H54 (cell line): ENCODE data around the gene UTF1.
A peak's percentile ranks its signal among the peaks of the same experiment; 100 is the strongest.

Experiments
- DNase-seq: peaks from one replicate; pipeline ENCODE4 v3.0.0; 2011; ENCODE audit warnings: low spot score, mixed read lengths; ENCODE audit not compliant: insufficient read length
- FAIRE-seq: peaks from 3 replicates; lab custom pipeline; 2011; peaks lifted over from hg19 to GRCh38; lab: Jason Lieb, UNC
- POLR2A ChIP-seq: IDR thresholded peaks from 2 replicates; pipeline ENCODE4 v1.6.1; 2011; ENCODE audit warnings: low read depth, mild to moderate bottlenecking, low read length

UTF1 gene

DNA sequence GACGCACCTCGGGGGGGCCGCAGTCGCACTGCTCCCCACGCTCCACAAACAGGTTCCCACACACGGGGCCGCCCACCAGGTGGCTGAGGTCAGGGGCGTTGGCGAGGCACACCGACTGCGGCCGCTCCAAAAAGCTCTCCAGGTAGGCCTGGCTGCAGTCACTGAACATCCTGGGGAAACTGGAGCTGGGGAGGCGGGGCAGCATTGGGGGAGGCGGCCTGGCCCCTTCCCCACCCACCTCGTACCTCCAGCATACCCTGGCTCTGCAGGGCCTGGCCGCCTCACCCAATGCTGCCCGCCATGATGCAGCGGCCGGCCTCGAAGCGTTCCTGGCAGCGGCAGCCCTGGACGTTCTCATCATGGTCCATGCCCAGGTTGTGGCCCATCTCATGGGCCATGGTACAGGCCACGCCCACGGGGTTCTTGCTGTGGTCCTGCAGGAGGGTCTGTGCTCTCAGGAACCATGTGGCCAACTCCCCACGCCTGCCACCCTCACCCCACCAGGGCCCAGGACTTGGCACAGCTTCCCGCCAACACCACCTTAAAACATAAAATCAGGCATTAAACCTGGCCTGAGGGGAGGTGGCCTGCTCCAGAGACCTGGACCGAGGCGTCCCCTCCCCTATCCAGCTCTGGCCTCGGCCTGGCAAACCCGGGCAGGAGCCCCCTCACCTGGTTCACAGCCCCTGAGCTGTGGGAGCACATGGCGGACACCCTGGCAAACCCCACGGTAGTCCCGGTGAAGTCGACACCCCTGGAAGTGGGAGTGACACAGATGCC, 41.7 kb downstream of the UTF1 start:
- no peak for FAIRE-seq
- DNase-seq: no peak
- no peak for TF ChIP-seq POLR2A

DNA sequence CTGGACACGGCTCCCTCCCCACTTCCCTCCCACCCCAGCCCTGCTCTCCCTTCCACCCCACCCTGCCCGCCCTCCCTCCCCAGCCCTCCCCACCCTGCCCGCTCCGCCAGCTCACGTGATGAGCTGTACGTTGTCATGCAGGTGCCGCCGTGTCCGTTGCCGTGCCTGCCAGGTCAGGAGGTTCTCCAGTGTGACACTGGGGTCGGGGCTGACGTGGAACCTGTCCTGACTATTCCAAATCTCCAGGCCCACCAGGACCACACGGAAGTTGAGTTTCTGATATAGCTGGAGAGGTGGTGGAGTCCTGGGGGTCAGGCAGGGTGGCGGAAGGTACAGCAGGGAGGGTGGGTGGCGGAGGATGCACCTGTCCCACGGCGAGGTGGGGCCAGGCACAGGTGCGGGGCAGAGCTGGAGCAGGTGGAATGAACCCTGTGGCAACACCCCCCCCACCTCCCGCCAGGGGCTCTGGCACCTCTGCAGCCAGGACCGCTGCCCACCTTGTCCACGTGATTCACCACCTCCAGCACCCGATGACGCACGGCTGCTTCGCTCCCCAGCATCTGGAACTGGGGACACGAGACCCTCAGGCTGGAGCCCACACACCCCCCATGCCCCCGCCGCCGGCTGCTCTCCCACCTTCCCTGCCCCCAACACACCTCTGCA, 42.4 kb downstream of the UTF1 start:
- FAIRE-seq (no peak), DNase-seq (no peak)

DNA sequence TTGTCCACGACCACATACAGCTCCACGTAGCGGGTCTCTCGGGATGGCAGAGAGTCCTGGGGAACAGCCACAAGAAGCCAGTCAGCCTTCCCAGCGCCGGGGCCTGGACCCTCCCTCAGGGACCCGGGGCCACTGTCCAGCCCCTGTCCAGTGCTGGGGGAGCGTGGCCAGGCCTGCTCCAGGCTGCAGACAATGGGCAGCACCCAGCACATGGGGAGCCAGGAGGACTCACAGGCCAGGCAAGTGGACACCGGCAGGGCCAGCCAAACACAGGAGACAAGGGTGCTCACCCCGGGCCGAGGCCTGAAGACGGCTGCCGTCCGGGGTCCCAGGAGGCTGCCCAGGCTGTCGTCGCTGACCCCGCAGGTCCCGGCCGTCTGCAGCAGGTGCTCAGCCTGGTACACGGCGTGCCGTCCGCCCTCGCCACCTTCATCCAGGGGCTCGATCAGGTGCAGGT, 43.0 kb downstream of the UTF1 start:
- DNase-seq (no peak), FAIRE-seq (no peak)
- TF ChIP-seq POLR2A: no peak

More for the DNA sequence above, 42.4 kb downstream of the UTF1 start:
- TF ChIP-seq POLR2A: no peak

DNA sequence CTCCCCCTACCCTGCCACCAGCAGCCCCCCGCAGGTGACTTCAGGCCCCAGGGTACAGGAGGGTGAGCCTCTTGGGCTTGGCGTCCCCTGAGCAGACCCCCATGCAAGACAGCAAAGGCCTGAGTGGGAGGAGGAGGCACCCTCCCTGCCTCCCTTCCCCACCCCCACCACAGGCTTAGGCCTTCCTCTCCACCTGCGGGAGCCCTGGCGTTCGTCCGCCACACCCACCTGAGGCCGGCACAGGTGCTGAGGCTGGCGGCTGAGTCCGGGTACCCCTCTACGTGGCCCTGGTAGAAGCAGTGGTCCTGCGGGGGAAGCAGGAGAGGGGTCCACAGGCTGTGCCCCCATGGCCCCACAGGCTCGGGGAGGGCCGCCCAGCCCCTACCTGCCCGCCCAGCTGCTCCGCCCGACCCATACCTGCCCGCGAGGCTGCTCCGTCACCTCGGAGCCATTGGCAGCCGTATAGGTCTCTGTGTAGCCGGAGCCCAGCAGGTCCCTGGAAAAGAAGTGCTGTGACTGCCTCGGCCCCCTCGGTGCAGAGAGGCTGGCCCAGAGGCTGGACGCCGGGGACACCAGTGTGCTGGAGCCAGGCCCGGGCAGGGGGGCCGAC, 43.6 kb downstream of the UTF1 start:
- no peak for TF ChIP-seq POLR2A
- FAIRE-seq: no peak
- no peak for DNase-seq

DNA sequence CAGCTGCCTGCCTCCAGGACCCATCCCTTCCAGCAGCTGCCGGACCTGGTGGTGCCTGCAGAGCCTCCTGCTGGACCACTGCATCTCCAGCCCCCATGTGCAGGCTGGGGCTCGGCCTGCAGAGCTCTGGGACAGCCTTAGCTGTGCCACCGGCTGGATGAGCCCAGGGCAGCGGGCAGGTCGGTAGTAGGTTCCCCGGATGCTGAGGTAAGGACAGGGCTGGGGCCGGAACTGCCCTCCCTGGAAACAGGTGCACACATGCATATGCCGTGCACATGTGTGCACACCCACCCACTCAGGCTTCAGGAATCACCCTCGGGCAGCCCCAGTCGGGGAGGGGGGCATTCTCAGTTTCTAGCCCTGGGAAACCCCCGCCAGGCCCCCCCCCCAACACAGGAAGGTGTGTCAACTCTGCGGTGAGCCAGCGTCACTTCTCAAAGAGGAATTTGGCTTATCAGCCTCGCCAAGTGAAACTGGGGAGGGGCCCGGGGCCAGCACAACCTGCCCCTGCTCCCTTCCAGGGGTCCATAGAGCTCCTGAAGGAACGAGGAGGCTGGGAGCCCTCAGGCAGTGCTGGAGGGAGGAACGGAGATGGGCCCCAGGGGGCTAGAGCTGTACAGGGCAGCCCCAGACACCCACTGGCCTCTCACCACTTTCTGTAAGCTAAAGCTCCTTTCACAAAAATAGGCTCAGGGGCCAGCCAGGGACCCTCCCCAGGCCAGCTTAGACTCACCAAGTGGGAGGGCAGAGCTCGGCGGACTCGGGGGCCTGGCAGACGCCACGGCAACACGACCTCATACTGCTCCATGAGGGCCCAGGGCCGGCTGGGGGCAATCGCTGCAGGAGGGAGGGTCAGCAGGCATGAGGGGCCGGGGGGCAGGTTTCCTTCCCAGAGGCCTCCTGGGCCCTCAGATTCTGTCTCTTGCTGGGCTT, 45.0 kb downstream of the UTF1 start:
- DNase-seq: no peak
- FAIRE-seq: no peak
- TF ChIP-seq POLR2A: no peak

DNA sequence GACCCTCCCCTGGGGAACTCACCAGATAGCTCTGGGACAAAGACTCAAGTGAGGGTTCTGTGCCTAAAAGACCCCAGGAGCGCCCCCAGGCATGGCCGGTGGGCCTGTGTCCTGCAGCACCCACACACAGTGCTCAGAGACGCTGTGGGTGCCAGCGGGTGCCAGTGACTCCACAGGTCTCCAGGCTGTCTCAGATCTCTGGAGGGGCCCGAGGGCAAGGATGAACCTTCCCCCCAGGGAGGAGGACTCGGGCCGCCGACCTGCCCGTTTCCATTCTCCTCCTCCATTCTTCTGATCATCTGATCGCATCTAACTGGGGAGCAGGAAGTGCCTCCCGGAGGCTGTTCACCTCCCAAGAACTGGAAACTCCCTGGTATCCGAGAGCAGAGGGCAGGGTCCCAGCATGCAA, 45.7 kb downstream of the UTF1 start:
- no peak for DNase-seq
- FAIRE-seq: no peak
- TF ChIP-seq POLR2A: no peak

DNA sequence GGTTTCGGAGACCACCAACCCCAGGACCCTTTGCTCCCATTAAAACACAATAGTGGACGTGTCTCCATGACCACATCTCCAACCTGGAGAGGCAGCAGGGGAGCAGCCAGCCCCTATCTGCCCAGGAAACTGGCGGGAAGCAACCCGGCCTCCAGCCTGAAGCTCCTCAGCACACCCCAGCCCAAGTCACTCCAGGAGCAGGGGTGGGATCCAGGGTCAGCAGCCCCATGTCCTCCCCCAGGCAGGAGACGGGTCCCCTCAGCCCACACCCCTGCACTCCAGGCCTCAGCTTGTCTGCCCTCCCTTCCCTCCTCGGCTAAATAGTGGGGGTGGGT, 46.0 kb downstream of the UTF1 start:
- no peak for DNase-seq
- no peak for TF ChIP-seq POLR2A
- no peak for FAIRE-seq

DNA sequence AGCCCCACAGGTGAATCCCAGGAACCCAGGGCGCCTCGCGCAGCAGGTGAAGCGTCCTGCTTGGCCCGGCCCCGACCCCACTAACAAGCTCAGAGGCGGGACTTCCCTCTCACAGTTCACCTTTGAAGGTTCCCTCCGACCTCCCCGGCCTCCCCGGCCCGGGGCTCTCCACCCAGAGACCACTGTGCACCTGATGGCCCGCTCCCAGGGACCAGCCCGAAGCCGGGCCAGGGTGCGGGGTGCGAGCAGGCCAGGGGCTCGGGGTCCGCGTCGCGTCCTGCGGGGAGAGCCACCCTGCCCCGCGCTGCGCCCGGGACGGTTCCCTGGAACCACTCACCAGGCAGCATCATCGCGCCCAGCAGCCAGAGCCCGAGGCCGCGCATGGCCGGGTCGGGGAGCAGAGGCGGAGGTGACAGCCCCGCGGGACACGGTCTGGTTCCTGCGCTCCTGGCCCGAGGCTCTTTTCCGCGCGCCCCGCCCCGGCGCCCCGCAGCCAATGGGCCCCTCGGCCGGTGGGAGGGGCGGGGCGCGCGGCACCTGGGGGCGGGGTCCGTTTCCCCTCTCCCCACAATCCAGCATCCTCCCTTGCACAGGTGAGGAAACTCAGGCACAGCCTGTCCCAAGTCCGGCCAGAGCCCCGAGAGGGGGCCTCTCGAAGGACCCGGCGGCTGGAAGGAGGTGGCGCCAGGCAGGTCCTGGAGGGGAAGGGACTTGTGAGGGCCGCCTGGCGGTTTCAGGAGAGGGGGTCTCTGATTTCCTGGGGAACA, 46.6 kb downstream of the UTF1 start, which contains the start of gene ADAM8:
ADAM8 (minus strand) TSS at position 434 of the 767 bp plus-strand sequence; CDS start at position 383, 51 bp downstream.
- no peak for FAIRE-seq

DNA sequence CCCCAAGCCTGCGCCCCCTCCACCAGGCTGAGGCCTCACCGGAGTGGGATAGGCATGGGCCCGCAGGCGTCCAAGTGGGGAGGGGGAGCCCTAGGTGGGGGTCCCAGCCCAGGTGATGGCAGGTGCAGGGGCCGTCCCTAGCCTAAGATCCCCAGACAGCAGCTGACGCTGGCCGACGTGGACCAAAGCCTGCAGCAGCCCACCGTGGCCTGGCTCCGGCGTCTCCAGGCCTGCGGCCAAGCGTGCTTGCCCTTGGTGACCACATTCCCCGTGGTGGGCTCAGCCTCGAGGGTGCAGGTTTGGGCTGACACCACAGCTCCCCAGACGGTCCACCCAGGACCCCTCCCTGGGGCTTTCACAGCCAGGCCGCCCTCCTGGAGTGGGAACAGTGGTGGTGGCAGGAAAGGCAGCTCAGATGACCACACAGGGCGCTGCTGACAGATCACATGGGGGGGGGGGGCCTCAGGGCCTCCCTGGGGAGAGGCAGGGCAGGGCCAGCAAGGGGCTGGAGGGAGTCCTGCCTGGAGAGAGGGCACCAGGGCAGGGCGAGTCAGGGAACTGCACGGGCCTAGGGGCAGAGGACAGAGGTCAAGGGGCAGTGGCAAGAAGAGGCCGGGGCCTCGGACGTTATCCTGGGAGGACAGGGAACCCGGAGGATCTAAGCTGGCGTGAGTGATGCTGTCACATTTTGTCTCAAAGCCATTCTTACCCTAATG, 47.4 kb downstream of the UTF1 start:
- no peak for TF ChIP-seq POLR2A
- no peak for FAIRE-seq
- no peak for DNase-seq

More for the DNA sequence above, 46.6 kb downstream of the UTF1 start, which contains the start of gene ADAM8:
- DNase-seq: no peak
- TF ChIP-seq POLR2A: no peak

DNA sequence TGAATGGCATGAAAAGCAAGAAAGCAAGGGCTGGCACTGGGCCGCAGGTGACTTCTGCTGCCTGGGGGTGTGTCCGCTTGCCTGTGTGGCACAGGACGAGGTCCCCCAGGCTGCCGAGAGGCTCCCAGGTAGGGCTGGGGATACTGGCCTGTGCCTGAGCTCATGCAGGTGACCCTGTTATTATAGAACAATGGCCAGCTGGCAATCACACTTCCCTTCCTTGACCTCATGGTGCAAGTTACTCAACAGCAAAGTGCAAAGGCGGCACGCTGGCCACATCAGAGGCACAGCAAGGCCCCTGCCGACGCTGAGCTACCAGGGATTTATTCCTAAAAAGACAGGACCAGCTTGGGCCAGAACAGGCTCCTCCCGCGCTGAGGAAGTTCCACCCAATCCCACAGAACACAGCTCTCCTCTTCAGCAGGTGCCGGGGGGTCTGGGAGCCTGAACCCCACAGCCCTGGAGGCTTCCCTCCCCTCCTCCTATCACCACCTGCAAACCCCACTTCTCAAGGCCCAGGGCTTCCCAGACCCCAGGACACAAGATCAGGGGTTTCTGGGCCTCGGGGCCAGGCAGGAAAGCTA, 48.1 kb downstream of the UTF1 start:
- FAIRE-seq (no peak), DNase-seq (no peak)
- TF ChIP-seq POLR2A: no peak

DNA sequence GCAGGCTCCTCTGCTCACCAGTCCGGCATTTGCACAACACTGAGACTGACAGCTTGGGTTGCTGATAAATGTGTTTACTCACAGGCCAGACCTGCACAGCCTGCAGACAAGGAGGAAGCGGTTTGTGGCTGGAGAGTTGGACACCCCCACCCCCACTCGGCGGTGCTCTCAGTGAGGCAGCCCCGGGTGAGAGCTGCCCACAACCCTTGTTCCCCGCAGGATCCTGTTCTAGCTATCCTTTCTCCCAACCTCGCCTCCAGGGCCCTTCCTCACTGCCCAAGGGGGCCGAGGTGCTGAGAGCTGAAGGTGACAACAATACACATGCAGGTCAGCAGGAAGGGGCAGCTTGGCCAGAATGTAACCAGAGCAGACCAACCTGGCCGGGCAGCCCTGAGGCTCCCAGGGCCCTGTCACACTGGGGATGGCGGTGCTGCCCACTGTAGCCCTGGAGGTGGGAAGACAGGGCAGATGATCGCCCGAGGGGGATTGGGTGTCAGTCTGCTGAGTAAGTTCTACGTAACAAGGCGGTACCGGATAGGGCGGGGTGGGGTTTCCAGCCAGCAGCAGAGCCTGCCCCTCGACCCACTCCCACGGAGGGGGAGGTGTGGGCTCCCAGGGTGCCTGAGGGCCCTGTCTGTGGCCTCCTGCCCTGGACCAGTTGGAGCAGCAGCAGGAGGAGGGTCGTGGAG, 48.7 kb downstream of the UTF1 start:
- TF ChIP-seq POLR2A: no peak
- peak; percentile 92 for FAIRE-seq
- DNase-seq: peak; percentile 95
